GM12872 (cell line): ENCODE data around the gene TMEM217.

Source experiments
- CTCF ChIP-seq: IDR thresholded peaks from 3 replicates; pipeline ENCODE4 v1.5.1; 2011; ENCODE audit warnings: low read depth, mild to moderate bottlenecking, low read length, moderate library complexity; ENCODE audit not compliant: insufficient read depth

TMEM217 gene

GRCh38 chr6:37256692-37257319 is 1.1 kb downstream of the TMEM217 start:
- TF ChIP-seq CTCF = no peak

- TF ChIP-seq CTCF = no peak
These were observed 3.1 kb downstream of the TMEM217 start for GRCh38 chr6:37254881-37255280.

- TF ChIP-seq CTCF = no peak
These were observed 4.4 kb downstream of the TMEM217 start for GRCh38 chr6:37253486-37254007.

GRCh38 chr6:37251211-37251780 is 6.6 kb downstream of the TMEM217 start:
- no peak for TF ChIP-seq CTCF

GRCh38 chr6:37244430-37245310 is 13.3 kb downstream of the TMEM217 start:
- TF ChIP-seq CTCF = no peak

DNA sequence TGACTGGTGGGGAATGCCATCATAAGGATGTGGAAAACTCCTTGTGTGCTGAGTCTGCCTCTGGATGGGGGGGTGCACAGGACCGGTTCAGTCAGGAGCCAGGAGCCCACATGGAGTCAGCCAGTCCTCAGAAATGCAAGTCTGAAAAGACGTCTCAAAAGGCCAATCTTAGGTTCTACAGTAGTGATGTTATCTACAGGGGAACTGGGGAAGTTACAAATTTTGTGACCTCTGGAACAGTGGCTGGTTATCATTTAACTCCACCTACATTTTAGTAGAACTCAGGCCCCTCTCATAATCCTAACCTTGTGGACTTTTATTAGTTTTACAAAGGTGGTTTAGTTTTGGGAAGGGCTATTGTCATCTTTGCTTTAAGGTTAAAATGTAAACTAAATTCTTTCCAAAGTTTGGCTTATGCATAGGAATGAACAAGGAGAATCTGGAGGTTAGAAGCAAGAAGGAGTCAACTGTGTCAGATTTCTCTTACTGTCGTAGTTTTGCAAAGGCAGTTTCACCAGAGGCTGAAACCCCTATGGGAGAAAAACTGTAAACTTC is 14.1 kb downstream of the TMEM217 start:
- no peak for TF ChIP-seq CTCF
